Hepatocyte (in vitro differentiated cells): ENCODE data around the gene RAB40AL.
"Not testable (repeated sequence)": the region's sequence is repeated elsewhere in the genome, so short reads cannot be mapped to it uniquely, and the experiment has no call there.

Experiments used
- CTCF ChIP-seq: fragments of 200-600 bp; sonication (generic); IDR thresholded peaks from 2 replicates; pipeline ENCODE4 v1.5.1; 2016; ENCODE audit warnings: antibody characterized with exemption, mild to moderate bottlenecking; ENCODE audit not compliant: poor library complexity
- EZH2 ChIP-seq: fragments of 200-600 bp; sonication (generic); IDR thresholded peaks from 2 replicates; pipeline ENCODE4 v1.6.1; 2016; ENCODE audit warnings: antibody characterized with exemption, mild to moderate bottlenecking, borderline replicate concordance
- EZH2phosphoT487 ChIP-seq: fragments of 200-600 bp; sonication (generic); IDR thresholded peaks from one replicate; pipeline ENCODE4 v1.6.1; 2018; ENCODE audit warnings: antibody characterized with exemption, mild to moderate bottlenecking, low read depth, moderate library complexity; ENCODE audit not compliant: unreplicated experiment, severe bottlenecking

GRCh38 chrX:102971536-102971935 lies 34.5 kb downstream of the RAB40AL start:
- not testable (repeated sequence) for TF ChIP-seq CTCF, EZH2, EZH2phosphoT487
